CD4-positive, alpha-beta T cell (primary cell): ENCODE results near the gene STRADB. TPM values are rescaled to one million over a fixed set of nuclear protein-coding genes. Genes with fewer than 3 reads are reported as not detected.

Experiments used
- ATAC-seq: fragments of 200-7000 bp; cut with Tn5 transposase; one replicate; pipeline ENCODE4 v1.10.0; 2022; ENCODE audit warnings: mild to moderate bottlenecking; ENCODE audit not compliant: poor library complexity
- CTCF ChIA-PET: fragments of 350-600 bp; sonication (Branson Sonifier 250); formaldehyde crosslinking; loops from one replicate; lab custom pipeline; 2021; ENCODE audit warnings: antibody characterized with exemption, inconsistent platforms; lab: Charles Lee
- POLR2A ChIA-PET: fragments of 350-600 bp; sonication (Branson Sonifier 250); formaldehyde crosslinking; loops from one replicate; lab custom pipeline; 2021; ENCODE audit warnings: antibody characterized with exemption, inconsistent platforms; lab: Charles Lee
- DNase-seq, 14 experiments: peaks; one replicate each; pipeline ENCODE4 v3.0.0-alpha.2; 2013 to 2020; ENCODE audit warnings: mixed read lengths in 2 of 14
- H3K27ac ChIP-seq, 2 donors: one replicate each; pipeline versions ENCODE4 v1.5.1 to v1.7.0; 2013; ENCODE audit warnings: low read length in 2 of 2, low read depth in 1 of 2, mild to moderate bottlenecking in 1 of 2
- H3K27me3 ChIP-seq, 2 experiments: 1 replicate in 1 of 2; 2 replicates in 1 of 2; pipeline versions ENCODE4 v1.6.1 to v1.7.0; 2013; ENCODE audit warnings: low read length in 2 of 2, control low read depth in 1 of 2, mild to moderate bottlenecking in 1 of 2, moderate library complexity in 1 of 2; ENCODE audit not compliant: insufficient read depth in 2 of 2, control insufficient read depth in 1 of 2
- H3K36me3 ChIP-seq: one replicate; pipeline ENCODE4 v1.6.1; 2013; ENCODE audit warnings: low read length, control low read depth; ENCODE audit not compliant: insufficient read depth
- H3K4me1 ChIP-seq: one replicate; pipeline ENCODE4 v1.6.1; 2013; ENCODE audit warnings: low read length, control low read depth; ENCODE audit not compliant: insufficient read depth
- H3K4me3 ChIP-seq: one replicate; pipeline ENCODE4 v1.5.1; 2013; ENCODE audit warnings: mild to moderate bottlenecking, low read length, moderate library complexity
- H3K9me3 ChIP-seq, 2 experiments: 1 replicate in 1 of 2; 2 replicates in 1 of 2; pipeline versions ENCODE4 v1.6.1 to v1.7.0; 2013; ENCODE audit warnings: low read length in 2 of 2, mild to moderate bottlenecking in 2 of 2, control low read depth in 1 of 2, moderate library complexity in 1 of 2; ENCODE audit not compliant: control insufficient read depth in 1 of 2, insufficient read depth in 1 of 2
- H3K27ac Mint-ChIP-seq: one replicate; pipeline ENCODE4 v1.8.0; 2020; ENCODE audit warnings: mixed read lengths
- H3K27me3 Mint-ChIP-seq: one replicate; pipeline ENCODE4 v1.8.0; 2021; ENCODE audit warnings: mixed read lengths
- H3K36me3 Mint-ChIP-seq: one replicate; pipeline ENCODE4 v1.8.0; 2021; ENCODE audit warnings: low read depth, mixed read lengths
- H3K4me1 Mint-ChIP-seq: one replicate; pipeline ENCODE4 v1.8.0; 2021; ENCODE audit warnings: low read depth, mixed read lengths
- H3K4me3 Mint-ChIP-seq: one replicate; pipeline ENCODE4 v1.8.0; 2020; ENCODE audit warnings: mild to moderate bottlenecking, mixed read lengths
- H3K9me3 Mint-ChIP-seq: one replicate; pipeline ENCODE4 v1.8.0; 2020; ENCODE audit warnings: mixed read lengths
- CTCF ChIP-seq: fragments of 200-600 bp; IDR thresholded peaks from one replicate; pipeline ENCODE4 v1.8.0; 2022; ENCODE audit warnings: antibody characterized with exemption, mild to moderate bottlenecking
- intact Hi-C, 2 experiments: fragments of 100-400 bp; cut with DNase I in 1 of 2; cut with micrococcal nuclease in 1 of 2; formaldehyde crosslinking; loops; one replicate each; pipeline versions ENCODE4 v1.15.1 to v1.9.0; 2023 to 2025; cut with DNase I, micrococcal nuclease
- total RNA-seq, 174 experiments: library from RNA in 2 of 174; stranded (reverse) in 2 of 174; gene quantifications; one replicate each; pipeline ENCODE4 v1.2.3 and lab custom pipeline; 2021 to 2026

Gene STRADB
- total RNA-seq, 2 experiments from 2014 or later = 4.2 to 5.6 TPM

DNA sequence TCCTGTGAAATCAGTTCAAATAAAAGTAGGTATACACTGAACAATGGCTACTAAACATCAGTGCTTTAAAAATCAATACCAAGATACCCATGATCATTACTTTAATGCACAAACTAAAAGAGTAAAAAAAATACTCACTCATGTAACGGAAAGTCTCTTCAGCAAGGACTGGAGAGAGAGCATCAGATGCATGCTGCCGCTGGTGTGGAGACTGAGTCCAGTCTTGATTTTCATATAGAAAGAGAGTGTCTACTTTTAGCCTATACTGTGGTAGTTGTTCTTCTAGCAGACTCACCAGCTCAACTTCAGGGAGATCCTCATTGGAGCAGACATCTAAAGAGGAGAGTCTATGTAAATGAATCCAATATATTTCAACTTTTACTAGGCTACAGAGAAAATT lies 44.3 kb upstream of the STRADB start:
- H3K27ac Mint-ChIP-seq = no peak overlapping the region
- no peak for TF ChIP-seq CTCF
- ATAC-seq (no peak), DNase-seq (no peak)
- no peaks in the 10 kb centered on the region for H3K9me3 Mint-ChIP-seq
- ChIA-PET POLR2A (no interaction called here), CTCF (no interaction called here)
- Histone ChIP-seq H3K4me1 (no peaks in the 10 kb centered on the region), H3K36me3 (peaks cover 10% of the 10 kb centered on the region), H3K27ac (no peak overlapping the region), H3K4me3 (no peak overlapping the region), H3K9me3 (no peaks in the 10 kb centered on the region), H3K27me3 (no peaks in the 10 kb centered on the region)
- peaks cover 48% of the 10 kb centered on the region for H3K4me1 Mint-ChIP-seq
- H3K27me3 Mint-ChIP-seq = no peaks in the 10 kb centered on the region
- H3K4me3 Mint-ChIP-seq = no peak overlapping the region
- peaks cover 57% of the 10 kb centered on the region for H3K36me3 Mint-ChIP-seq
- intact Hi-C loops = no loop called here

- Mint-ChIP-seq H3K9me3 (no peaks in the 10 kb centered on the region), H3K36me3 (peaks cover 44% of the 10 kb centered on the region), H3K4me3 (no peak overlapping the region), H3K27me3 (no peaks in the 10 kb centered on the region), H3K27ac (no peak overlapping the region), H3K4me1 (peaks cover 32% of the 10 kb centered on the region)
- CTCF ChIA-PET = no interaction called here
- no peak for ATAC-seq
- no peaks in the 10 kb centered on the region for H3K27me3 ChIP-seq
- intact Hi-C loops = no loop called here
- peaks cover 8% of the 10 kb centered on the region for H3K4me1 ChIP-seq
- no peak for TF ChIP-seq CTCF
- DNase-seq = no peak
- H3K36me3 ChIP-seq = peaks cover 8% of the 10 kb centered on the region
- H3K27ac ChIP-seq = no peak overlapping the region
- POLR2A ChIA-PET = no interaction called here
- no peaks in the 10 kb centered on the region for H3K9me3 ChIP-seq
- no peak overlapping the region for H3K4me3 ChIP-seq
Measured at GRCh38 chr2:201408931-201409330, 42.6 kb upstream of the STRADB start.

DNA sequence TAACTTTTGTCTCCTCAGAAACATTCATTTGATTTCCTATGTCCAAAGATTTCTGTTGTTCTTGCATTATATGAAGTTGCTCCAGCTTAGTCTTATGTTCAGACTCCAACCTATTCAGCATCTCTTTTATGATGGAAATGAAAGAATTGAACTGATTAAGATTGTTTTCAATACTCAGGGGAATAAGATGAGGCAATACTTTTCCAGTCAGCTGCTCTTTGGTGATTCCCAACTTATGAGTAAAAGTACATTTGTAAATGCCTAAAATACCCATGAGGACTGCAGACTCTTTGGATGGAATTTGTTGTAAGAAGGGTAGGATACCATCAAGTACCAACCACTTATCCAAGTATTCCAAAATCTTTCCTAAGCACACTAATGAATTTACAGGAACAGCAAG lies 40.1 kb upstream of the STRADB start:
- CTCF ChIA-PET = no interaction called here
- H3K27ac ChIP-seq = no peak overlapping the region

More for the DNA sequence above, 40.1 kb upstream of the STRADB start:
- Mint-ChIP-seq H3K27ac (no peak overlapping the region), H3K4me1 (peaks cover 15% of the 10 kb centered on the region), H3K4me3 (no peak overlapping the region), H3K36me3 (peaks cover 26% of the 10 kb centered on the region), H3K9me3 (no peaks in the 10 kb centered on the region), H3K27me3 (no peaks in the 10 kb centered on the region)
- Histone ChIP-seq H3K4me1 (peaks cover 15% of the 10 kb centered on the region), H3K36me3 (peaks cover 5% of the 10 kb centered on the region), H3K4me3 (no peak overlapping the region), H3K9me3 (no peaks in the 10 kb centered on the region), H3K27me3 (no peaks in the 10 kb centered on the region)
- no peak for ATAC-seq
- TF ChIP-seq CTCF = no peak
- no peak for DNase-seq
- POLR2A ChIA-PET = interaction anchor here (0.6 kb wide), 1 partner anchor 19 kb away, joined by 3 read pairs; no protein-coding TSS in a partner anchor
- intact Hi-C loops = loop anchor here in 1 of 2 experiments (5.0 kb wide), 1 partner anchor 36 kb away; no protein-coding TSS in a partner anchor
